A549 (cell line): Measurements from ENCODE around the gene CCT3. TPM values are rescaled to one million over a fixed set of nuclear protein-coding genes. Genes with fewer than 3 reads are reported as not detected.
A peak's percentile ranks its signal among the peaks of the same experiment; 100 is the strongest.

Source experiments
- ATAC-seq, 2 experiments: fragments of 200-7000 bp in 1 of 2; fragments of >200 bp in 1 of 2; cut with Nextera tagmentation in 1 of 2; cut with Tn5 transposase in 1 of 2; 3 replicates each; pipeline versions ENCODE4 v1.8.0 to v1.9.1; 2018 to 2020; ENCODE audit warnings: mild to moderate bottlenecking in 1 of 2, moderate library complexity in 1 of 2
- CTCF ChIA-PET: fragments of 300-600 bp; sonication (Branson Sonifier 250); formaldehyde crosslinking; extraction: SDS; loops from one replicate; lab custom pipeline; 2021; ENCODE audit warnings: antibody characterized with exemption, inconsistent platforms; lab: Yijun Ruan, JAX
- POLR2A ChIA-PET: fragments of 350-600 bp; formaldehyde crosslinking; extraction: SDS; loops from one replicate; lab custom pipeline; 2021; ENCODE audit warnings: antibody characterized with exemption, inconsistent platforms; lab: Yijun Ruan, JAX
- DNase-seq, 2 experiments: peaks; one replicate each; pipeline versions ENCODE4 v3.0.0 to v3.0.0-alpha.2; 2011 to 2016; ENCODE audit warnings: low read depth in 1 of 2, low spot score in 1 of 2
- FAIRE-seq: peaks from 2 replicates; lab custom pipeline; 2011; peaks lifted over from hg19 to GRCh38; lab: Jason Lieb, UNC
- H3K27ac ChIP-seq, 2 experiments: fragments of >200 bp; sonication (Bioruptor Twin); formaldehyde crosslinking; 3 replicates each; pipeline ENCODE4 v1.5.1; 2016 to 2017
- H3K4me1 ChIP-seq: fragments of >200 bp; sonication (Bioruptor Twin); formaldehyde crosslinking; 3 replicates; pipeline ENCODE4 v1.6.1; 2016
- H3K4me2 ChIP-seq: fragments of >200 bp; sonication (Bioruptor Twin); formaldehyde crosslinking; 3 replicates; pipeline ENCODE4 v1.6.1; 2016
- H3K4me3 ChIP-seq: fragments of >200 bp; sonication (Bioruptor Twin); formaldehyde crosslinking; 3 replicates; pipeline ENCODE4 v1.5.1; 2016
- H3K9me3 ChIP-seq: fragments of >200 bp; sonication (Bioruptor Twin); formaldehyde crosslinking; 3 replicates; pipeline ENCODE4 v1.6.1; 2016
- ATOH8 ChIP-seq: fragments of 250-450 bp; sonication (Bioruptor Pico); IDR thresholded peaks from 2 replicates; pipeline ENCODE4 v1.5.0; 2020; ENCODE audit warnings: low read depth, mild to moderate bottlenecking, moderate library complexity
- CEBPB ChIP-seq, 2 experiments: fragments of >200 bp in 1 of 2; sonication (Bioruptor Twin) in 1 of 2; formaldehyde crosslinking in 1 of 2; IDR thresholded peaks; 2 replicates each; pipeline ENCODE4 v1.6.1; 2012 to 2016
- HES2 ChIP-seq: fragments of >200 bp; sonication (Bioruptor Twin); formaldehyde crosslinking; IDR thresholded peaks from 2 replicates; pipeline ENCODE4 v1.6.1; 2016
- HOXB13 ChIP-seq: fragments of 250-450 bp; sonication (Bioruptor Pico); IDR thresholded peaks from 2 replicates; pipeline ENCODE4 v1.5.0; 2020; ENCODE audit warnings: low read depth, mild to moderate bottlenecking, moderate library complexity
- JUNB ChIP-seq: fragments of >200 bp; sonication (Bioruptor Twin); formaldehyde crosslinking; IDR thresholded peaks from 2 replicates; pipeline ENCODE4 v1.6.1; 2016
- MAFK ChIP-seq: fragments of 450-650 bp; IDR thresholded peaks from 2 replicates; pipeline ENCODE4 v1.6.1; 2014; ENCODE audit not compliant: partially characterized antibody
- NFE2L2 ChIP-seq: fragments of 150-350 bp; conservative IDR thresholded peaks from 2 replicates; pipeline ENCODE4 v1.6.1; 2014; ENCODE audit warnings: low read length
- PHF8 ChIP-seq: fragments of 200-600 bp; sonication (generic); IDR thresholded peaks from 2 replicates; pipeline ENCODE4 v1.6.1; 2016; ENCODE audit warnings: low read depth, mild to moderate bottlenecking, antibody characterized with exemption, moderate library complexity, borderline replicate concordance
- POLR2A ChIP-seq: IDR thresholded peaks from 2 replicates; pipeline ENCODE4 v1.6.1; 2012; ENCODE audit warnings: mild to moderate bottlenecking, low read length
- RARB ChIP-seq: fragments of 250-450 bp; sonication (Bioruptor Pico); IDR thresholded peaks from 2 replicates; pipeline ENCODE4 v1.8.0; 2021; ENCODE audit warnings: mild to moderate bottlenecking, moderate library complexity
- REST ChIP-seq: fragments of 200-600 bp; sonication (generic); IDR thresholded peaks from 2 replicates; pipeline ENCODE4 v1.6.1; 2016; ENCODE audit warnings: antibody characterized with exemption, mild to moderate bottlenecking, moderate library complexity
- SMC3 ChIP-seq: fragments of >200 bp; sonication (Bioruptor Twin); formaldehyde crosslinking; IDR thresholded peaks from 3 replicates; pipeline ENCODE4 v1.6.1; 2018; ENCODE audit warnings: inconsistent platforms
- SREBF2 ChIP-seq: fragments of 450-650 bp; IDR thresholded peaks from 2 replicates; pipeline ENCODE4 v1.6.1; 2014; ENCODE audit warnings: mild to moderate bottlenecking, moderate library complexity
- TP53 ChIP-seq: fragments of 250-450 bp; sonication (Bioruptor Pico); IDR thresholded peaks from 2 replicates; pipeline ENCODE4 v1.5.0; 2021; ENCODE audit warnings: mild to moderate bottlenecking, moderate library complexity
- WGBS: methylation state at CpG from one replicate; pipeline ENCODE4 v1.1.6; 2017; ENCODE audit errors: missing lambda C conversion rate; 5-methylcytosine and 5-hydroxymethylcytosine counted together
- polyA plus RNA-seq, 4 experiments: library from polyadenylated mRNA; depleted of rRNA in 3 of 4; stranded (reverse); fragments of >200 nt; fragmentation: RNase III in 1 of 4; extraction: RNeasy Plus Mini Kit Qiagen cat#74134 plus additional on column Dnase treatment in 1 of 4; gene quantifications; 2 replicates in 3 of 4; 3 replicates in 1 of 4; pipeline ENCODE4 v1.2.3, GENCODE V29; 2011 to 2017

CCT3 gene
- polyA plus RNA-seq, 2 of the 4 experiments (the other 2 are of a cell fraction), result 528 to 824 TPM

- Histone ChIP-seq H3K4me3 (no peak overlapping the region), H3K4me2 (no peak overlapping the region), H3K4me1 (peaks cover 18% of the 10 kb centered on the region), H3K9me3 (no peaks in the 10 kb centered on the region), H3K27ac (peak overlapping the region in 1 of 2 experiments; percentile 46; a peak in 2 of 6 replicates)
- DNase-seq (no peak), ATAC-seq (no peak), FAIRE-seq (no peak)
- 74% methylated on average over 6 of the region's 6 CpGs for WGBS
- ChIA-PET CTCF (interaction anchor here (0.5 to 31.5 kb wide), 14 partner anchors 11 to 420 kb away, joined by 3 to 543 read pairs (median 3); partner anchors contain the start of gene RHBG), POLR2A (interaction anchor here (0.6 to 0.9 kb wide), 2 partner anchors 67 to 252 kb away, joined by 3 to 5 read pairs; no protein-coding TSS in a partner anchor)
- TF ChIP-seq TP53 (CRISPR knock-in tag) (no peak), POLR2A (no peak), SMC3 (no peak), ATOH8 (CRISPR knock-in tag) (no peak)
Measured at GRCh38 chr1:156378557-156378956, 40.5 kb upstream of the CCT3 start.

GRCh38 chr1:156376958-156377919, 39.1 kb upstream of the CCT3 start:
- Histone ChIP-seq H3K9me3 (no peaks in the 10 kb centered on the region), H3K4me2 (no peak overlapping the region), H3K27ac (no peak overlapping the region), H3K4me1 (peaks cover 19% of the 10 kb centered on the region), H3K4me3 (no peak overlapping the region)
- TF ChIP-seq SREBF2, result no peak
- TF ChIP-seq JUNB, result no peak
- TF ChIP-seq CEBPB (IDR thresholded peaks at IDR 0.05), result no peak
- TF ChIP-seq NFE2L2, result no peak
- no peak for TF ChIP-seq MAFK
- no peak for TF ChIP-seq HOXB13 (CRISPR knock-in tag)
- no peak for TF ChIP-seq RARB (CRISPR knock-in tag)
- no peak for TF ChIP-seq SMC3
- no peak for TF ChIP-seq PHF8
- DNase-seq, result no peak
- no peak for ATAC-seq
- no peak for FAIRE-seq
- POLR2A ChIA-PET, result no interaction called here
- CTCF ChIA-PET, result interaction anchor here (0.7 to 31.5 kb wide), 11 partner anchors 4 to 281 kb away, joined by 3 to 543 read pairs (median 4); partner anchors contain the start of gene RHBG
- WGBS, result 80% methylated on average over 20 of the region's 20 CpGs

GRCh38 chr1:156376146-156376545, 38.1 kb upstream of the CCT3 start:
- FAIRE-seq, result no peak
- no peak for ATAC-seq
- Histone ChIP-seq H3K27ac (peak overlapping the region in 1 of 2 experiments; percentile 12; a peak in 1 of 6 replicates), H3K4me2 (0 out of 3 replicates have a peak overlapping the region, but pooled peaks have one; percentile 27), H3K4me1 (peaks cover 30% of the 10 kb centered on the region), H3K4me3 (no peak overlapping the region), H3K9me3 (no peaks in the 10 kb centered on the region)
- WGBS, result 80% methylated on average over 2 of the region's 2 CpGs
- TF ChIP-seq REST, result no peak
- TF ChIP-seq CEBPB (IDR thresholded peaks at IDR 0.05), result peak; percentile 87 to 88
- TF ChIP-seq HES2, result peak; percentile 47; the same call in 1 of the 2 replicates
- CTCF ChIA-PET, result interaction anchor here (0.7 to 31.5 kb wide), 7 partner anchors 5 to 206 kb away, joined by 3 to 543 read pairs (median 399); partner anchors contain the start of gene RHBG
- POLR2A ChIA-PET, result no interaction called here
- no peak for DNase-seq
